ENCODE results near the gene DVL2.

Gene DVL2

GRCh38 chr17:7263801-7264078, 29.4 kb upstream of the DVL2 start:
- H3K36me3 ChIP-seq (ENCODE audit: control insufficient read depth in 2 of 2, insufficient read depth in 2 of 2, low read length in 2 of 2) = peaks cover 7 to 12% of the 10 kb centered on the region in 2 donors
- H3K4me3 ChIP-seq (ENCODE audit: low read length in 2 of 2) = peak overlapping the region; percentile 87 to 91
- peak overlapping the region; percentile 92 to 100 for H3K9ac ChIP-seq (ENCODE audit: low read depth in 1 of 2, low read length in 2 of 2)
- H3K27me3 ChIP-seq (ENCODE audit: control insufficient read depth in 2 of 2, insufficient read depth in 2 of 2, low read length in 2 of 2) = peaks cover 6 to 8% of the 10 kb centered on the region in 2 donors
- peaks cover 24 to 30% of the 10 kb centered on the region in 2 donors for H3K4me1 ChIP-seq (ENCODE audit: control insufficient read depth in 2 of 2, insufficient read depth in 2 of 2, low read length in 2 of 2)
- peak overlapping the region; percentile 97 to 100 for H3K27ac ChIP-seq (ENCODE audit: low read depth in 2 of 2, low read length in 2 of 2)
- H3K9me3 ChIP-seq (ENCODE audit: control insufficient read depth in 2 of 2, low read length in 2 of 2) = no peaks in the 10 kb centered on the region

DNA sequence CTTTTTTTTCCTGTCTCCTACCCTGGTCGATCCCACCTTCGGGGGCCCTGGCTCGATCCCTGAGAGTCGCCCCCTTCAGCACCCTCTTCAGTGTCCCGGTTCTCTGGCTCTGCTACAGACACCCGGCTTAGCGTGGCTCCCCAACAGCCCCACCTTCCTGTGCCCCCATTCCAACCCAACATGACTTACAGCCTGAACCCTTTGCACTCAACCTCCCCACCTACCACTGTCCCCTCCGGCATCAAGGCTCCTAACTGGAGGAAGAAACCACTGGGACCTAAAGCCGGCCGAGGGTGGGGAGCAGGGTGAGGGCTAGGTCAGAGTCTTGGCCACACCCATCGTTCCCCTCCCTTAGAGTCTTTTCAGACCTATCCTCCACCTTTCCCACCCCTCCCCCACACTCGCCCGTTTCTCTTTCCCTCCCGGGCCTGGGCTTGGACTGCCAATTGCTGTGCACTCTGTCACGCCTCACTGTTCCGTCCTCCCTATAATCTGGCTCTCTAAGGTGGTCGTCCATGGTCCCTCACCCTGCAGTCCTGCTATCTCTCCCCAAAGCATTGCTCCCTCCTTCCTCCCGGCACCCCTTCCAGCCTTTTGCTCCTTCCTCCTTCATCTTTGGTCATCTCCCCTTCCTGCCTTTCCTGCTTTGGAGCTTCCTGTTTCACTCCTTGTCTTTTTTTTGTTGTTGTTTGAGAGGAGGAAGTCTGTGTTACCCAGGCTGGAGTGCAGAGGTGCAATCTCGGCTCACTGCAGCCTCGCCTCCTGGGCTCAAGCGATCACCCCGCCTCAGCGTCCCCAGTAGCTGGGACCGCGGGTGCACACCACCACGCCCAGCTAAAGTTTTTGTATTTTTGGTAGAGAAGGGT, 28.9 kb upstream of the DVL2 start:
- Histone ChIP-seq H3K9me3 (ENCODE audit: control insufficient read depth in 2 of 2, low read length in 2 of 2) (no peaks in the 10 kb centered on the region), H3K27ac (ENCODE audit: low read depth in 2 of 2, low read length in 2 of 2) (peak overlapping the region; percentile 97 to 100), H3K4me3 (ENCODE audit: low read length in 2 of 2) (peak overlapping the region; percentile 87 to 91), H3K27me3 (ENCODE audit: control insufficient read depth in 2 of 2, insufficient read depth in 2 of 2, low read length in 2 of 2) (peaks cover 6 to 8% of the 10 kb centered on the region in 2 donors), H3K9ac (ENCODE audit: low read depth in 1 of 2, low read length in 2 of 2) (peak overlapping the region; percentile 92 to 100), H3K36me3 (ENCODE audit: control insufficient read depth in 2 of 2, insufficient read depth in 2 of 2, low read length in 2 of 2) (peaks cover 7 to 14% of the 10 kb centered on the region in 2 donors), H3K4me1 (ENCODE audit: control insufficient read depth in 2 of 2, insufficient read depth in 2 of 2, low read length in 2 of 2) (peaks cover 29 to 35% of the 10 kb centered on the region in 2 donors)

DNA sequence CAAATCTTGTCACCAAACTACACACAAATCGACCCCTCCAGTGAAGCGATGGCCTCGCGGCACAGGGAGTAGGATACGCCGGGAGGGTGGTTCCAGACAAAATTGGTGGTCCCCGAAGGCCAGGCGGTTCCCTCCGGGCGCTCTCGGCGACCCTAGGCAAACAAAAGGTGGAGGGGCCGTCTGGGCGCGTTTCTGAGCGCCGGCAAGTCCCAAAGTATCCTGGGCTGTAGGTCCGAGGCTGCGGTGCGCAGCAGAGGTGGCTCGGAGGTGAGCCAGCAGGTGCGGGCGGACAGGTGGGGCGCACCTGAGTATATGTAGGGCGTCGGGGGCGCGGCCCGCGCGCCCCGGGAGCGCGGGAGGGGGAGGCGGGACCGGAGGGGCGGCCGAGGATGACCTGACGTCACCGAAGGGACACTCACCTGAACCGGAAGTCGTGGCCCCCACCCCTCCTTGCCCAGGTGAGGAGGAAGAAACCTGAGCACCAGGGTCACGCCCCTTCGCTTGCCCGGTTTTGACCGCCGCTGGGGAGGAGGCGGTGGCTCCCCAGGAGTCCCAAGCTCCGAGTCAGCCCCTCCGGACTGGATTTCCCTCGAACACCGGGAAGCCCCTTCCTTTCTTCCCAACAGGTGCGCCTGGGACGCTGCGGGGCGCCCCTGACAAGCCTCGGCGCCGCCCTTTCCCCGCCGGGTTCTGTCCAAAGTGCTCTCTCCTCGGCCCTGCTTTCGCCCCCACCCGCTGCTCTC, 28.0 kb upstream of the DVL2 start, which contains the start of gene CLDN7:
CLDN7 (minus strand) TSS at position 287 of the 743 bp plus-strand sequence. CDS start 435 bp downstream, outside the sequence.
- Histone ChIP-seq H3K9ac (ENCODE audit: low read depth in 1 of 2, low read length in 2 of 2) (peak within 1 kb of the TSS; percentile 95 to 100), H3K4me3 (ENCODE audit: low read length in 2 of 2) (peak within 1 kb of the TSS; percentile 87 to 98), H3K36me3 (ENCODE audit: control insufficient read depth in 2 of 2, insufficient read depth in 2 of 2, low read length in 2 of 2) (peaks cover 7 to 14% of the 10 kb centered on the region in 2 donors), H3K27ac (ENCODE audit: low read depth in 2 of 2, low read length in 2 of 2) (peak within 1 kb of the TSS; percentile 97 to 100), H3K9me3 (ENCODE audit: control insufficient read depth in 2 of 2, low read length in 2 of 2) (no peaks in the 10 kb centered on the region), H3K4me1 (ENCODE audit: control insufficient read depth in 2 of 2, insufficient read depth in 2 of 2, low read length in 2 of 2) (peaks cover 35 to 37% of the 10 kb centered on the region in 2 donors), H3K27me3 (ENCODE audit: control insufficient read depth in 2 of 2, insufficient read depth in 2 of 2, low read length in 2 of 2) (peaks cover 6 to 8% of the 10 kb centered on the region in 2 donors)

DNA sequence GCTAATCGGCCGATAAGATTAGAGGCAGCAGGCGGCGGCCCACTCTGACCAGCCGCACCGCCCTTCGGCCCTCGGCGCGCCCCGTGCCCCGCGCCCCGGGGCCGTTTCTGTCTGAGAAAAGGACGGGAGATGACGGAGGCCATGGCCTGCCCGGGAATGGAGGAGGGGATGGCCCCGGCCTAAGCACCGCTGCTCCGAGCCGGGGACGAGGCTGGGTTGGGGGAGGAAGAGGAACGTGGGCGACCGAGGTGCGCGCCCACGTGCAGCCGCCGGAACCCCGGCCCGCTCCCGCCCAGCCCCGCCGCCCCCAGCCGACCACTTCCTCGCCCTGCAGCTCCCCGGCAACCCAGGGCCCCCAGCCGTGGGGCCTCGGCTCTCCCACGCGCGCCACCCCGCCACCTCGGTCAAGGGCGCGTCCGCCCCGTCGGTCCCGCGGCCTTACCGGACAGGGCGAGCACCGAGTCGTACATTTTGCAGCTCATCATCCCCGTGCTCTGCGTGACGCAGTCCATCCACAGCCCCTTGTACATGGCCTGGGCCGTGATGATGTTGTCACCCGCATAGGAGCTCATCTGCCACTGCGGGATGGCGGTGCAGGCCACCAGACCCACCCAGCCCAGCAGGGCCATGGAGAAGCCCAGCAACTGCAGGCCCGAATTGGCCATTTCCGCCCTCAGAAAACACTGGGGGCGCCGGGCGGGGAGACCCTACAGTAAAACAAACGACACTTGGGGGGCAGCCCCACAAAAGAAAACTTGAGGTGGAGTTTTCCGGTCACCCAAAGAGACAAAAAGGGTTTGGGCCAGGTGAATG, 27.3 kb upstream of the DVL2 start:
- peaks cover 6 to 8% of the 10 kb centered on the region in 2 donors for H3K27me3 ChIP-seq (ENCODE audit: control insufficient read depth in 2 of 2, insufficient read depth in 2 of 2, low read length in 2 of 2)
- peaks cover 10 to 17% of the 10 kb centered on the region in 2 donors for H3K36me3 ChIP-seq (ENCODE audit: control insufficient read depth in 2 of 2, insufficient read depth in 2 of 2, low read length in 2 of 2)
- H3K9me3 ChIP-seq (ENCODE audit: control insufficient read depth in 2 of 2, low read length in 2 of 2) = no peaks in the 10 kb centered on the region
- peak overlapping the region; percentile 95 to 100 for H3K9ac ChIP-seq (ENCODE audit: low read depth in 1 of 2, low read length in 2 of 2)
- H3K4me3 ChIP-seq (ENCODE audit: low read length in 2 of 2) = peak overlapping the region; percentile 87 to 98
- H3K27ac ChIP-seq (ENCODE audit: low read depth in 2 of 2, low read length in 2 of 2) = peak overlapping the region; percentile 97 to 100
- peaks cover 35 to 37% of the 10 kb centered on the region in 2 donors for H3K4me1 ChIP-seq (ENCODE audit: control insufficient read depth in 2 of 2, insufficient read depth in 2 of 2, low read length in 2 of 2)

GRCh38 chr17:7260651-7261378, 26.5 kb upstream of the DVL2 start:
- H3K9ac ChIP-seq (ENCODE audit: low read depth in 1 of 2, low read length in 2 of 2) = peak overlapping the region; percentile 71 to 100
- H3K27ac ChIP-seq (ENCODE audit: low read depth in 2 of 2, low read length in 2 of 2) = peak overlapping the region; percentile 97 to 100
- peaks cover 6 to 8% of the 10 kb centered on the region in 2 donors for H3K27me3 ChIP-seq (ENCODE audit: control insufficient read depth in 2 of 2, insufficient read depth in 2 of 2, low read length in 2 of 2)
- H3K4me1 ChIP-seq (ENCODE audit: control insufficient read depth in 2 of 2, insufficient read depth in 2 of 2, low read length in 2 of 2) = peaks cover 33 to 37% of the 10 kb centered on the region in 2 donors
- peaks cover 16 to 21% of the 10 kb centered on the region in 2 donors for H3K36me3 ChIP-seq (ENCODE audit: control insufficient read depth in 2 of 2, insufficient read depth in 2 of 2, low read length in 2 of 2)
- H3K9me3 ChIP-seq (ENCODE audit: control insufficient read depth in 2 of 2, low read length in 2 of 2) = no peaks in the 10 kb centered on the region
- peak overlapping the region; percentile 87 to 98 for H3K4me3 ChIP-seq (ENCODE audit: low read length in 2 of 2)

- H3K4me1 ChIP-seq (ENCODE audit: control insufficient read depth in 2 of 2, insufficient read depth in 2 of 2, low read length in 2 of 2) = peaks cover 33 to 37% of the 10 kb centered on the region in 2 donors
- no peaks in the 10 kb centered on the region for H3K9me3 ChIP-seq (ENCODE audit: control insufficient read depth in 2 of 2, low read length in 2 of 2)
- H3K4me3 ChIP-seq (ENCODE audit: low read length in 2 of 2) = peak overlapping the region; percentile 87 to 98
- peaks cover 19 to 21% of the 10 kb centered on the region in 2 donors for H3K36me3 ChIP-seq (ENCODE audit: control insufficient read depth in 2 of 2, insufficient read depth in 2 of 2, low read length in 2 of 2)
- peak overlapping the region; percentile 97 to 100 for H3K27ac ChIP-seq (ENCODE audit: low read depth in 2 of 2, low read length in 2 of 2)
- peak overlapping the region; percentile 71 to 100 for H3K9ac ChIP-seq (ENCODE audit: low read depth in 1 of 2, low read length in 2 of 2)
- peaks cover 6 to 8% of the 10 kb centered on the region in 2 donors for H3K27me3 ChIP-seq (ENCODE audit: control insufficient read depth in 2 of 2, insufficient read depth in 2 of 2, low read length in 2 of 2)
These were observed 25.8 kb upstream of the DVL2 start for GRCh38 chr17:7260151-7260550.

GRCh38 chr17:7259555-7259889, 25.2 kb upstream of the DVL2 start:
- Histone ChIP-seq H3K36me3 (ENCODE audit: control insufficient read depth in 2 of 2, insufficient read depth in 2 of 2, low read length in 2 of 2) (peaks cover 25 to 26% of the 10 kb centered on the region in 2 donors), H3K27me3 (ENCODE audit: control insufficient read depth in 2 of 2, insufficient read depth in 2 of 2, low read length in 2 of 2) (peaks cover 6 to 8% of the 10 kb centered on the region in 2 donors), H3K9me3 (ENCODE audit: control insufficient read depth in 2 of 2, low read length in 2 of 2) (no peaks in the 10 kb centered on the region), H3K4me1 (ENCODE audit: control insufficient read depth in 2 of 2, insufficient read depth in 2 of 2, low read length in 2 of 2) (peaks cover 33 to 36% of the 10 kb centered on the region in 2 donors), H3K27ac (ENCODE audit: low read depth in 2 of 2, low read length in 2 of 2) (peak overlapping the region; percentile 97 to 100), H3K4me3 (ENCODE audit: low read length in 2 of 2) (peak overlapping the region; percentile 38 to 87), H3K9ac (ENCODE audit: low read depth in 1 of 2, low read length in 2 of 2) (peak overlapping the region; percentile 71 to 100)

DNA sequence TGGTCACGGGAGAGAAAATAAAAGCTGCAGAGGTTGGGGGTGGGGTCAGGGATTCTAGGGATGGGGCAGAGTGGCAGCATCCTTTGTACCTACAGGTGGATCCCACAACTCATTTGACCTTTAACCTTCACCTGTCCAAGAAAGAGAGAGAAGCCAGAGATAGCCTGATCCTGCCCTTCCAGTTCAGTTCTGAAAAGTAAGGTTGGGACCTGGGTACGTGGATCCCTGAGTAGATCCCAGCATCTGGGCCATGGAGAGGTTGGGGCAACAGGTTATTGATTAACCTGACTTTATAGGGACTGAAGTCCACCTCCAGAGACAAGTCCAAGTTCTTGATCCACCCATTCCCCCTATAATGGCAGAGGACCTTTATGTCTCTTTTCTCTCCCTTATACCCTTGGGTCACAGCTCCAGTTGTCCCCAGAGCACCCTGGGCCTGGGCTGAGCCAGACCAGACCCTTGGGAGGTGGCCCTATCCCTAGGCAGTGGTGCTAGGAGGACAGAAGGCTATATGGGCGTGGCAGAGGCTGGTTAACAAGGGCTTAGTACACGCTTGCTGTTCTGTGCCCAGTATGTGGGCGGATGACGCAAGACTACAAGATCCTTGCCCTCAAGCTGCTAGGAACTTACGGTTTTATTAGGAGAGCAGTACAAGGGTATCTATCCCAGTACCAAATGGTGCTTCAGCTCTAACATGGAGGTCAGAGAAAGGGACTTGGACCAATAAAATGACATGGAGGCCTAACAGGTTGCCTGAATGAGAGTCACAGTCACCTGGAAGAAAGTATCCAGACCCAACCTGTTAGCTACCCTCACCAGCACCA, 24.6 kb upstream of the DVL2 start:
- peak overlapping the region; percentile 38 to 87 for H3K4me3 ChIP-seq (ENCODE audit: low read length in 2 of 2)
- H3K9ac ChIP-seq (ENCODE audit: low read depth in 1 of 2, low read length in 2 of 2) = peak overlapping the region; percentile 71 to 100
- H3K4me1 ChIP-seq (ENCODE audit: control insufficient read depth in 2 of 2, insufficient read depth in 2 of 2, low read length in 2 of 2) = peaks cover 30 to 31% of the 10 kb centered on the region in 2 donors
- peaks cover 6 to 8% of the 10 kb centered on the region in 2 donors for H3K27me3 ChIP-seq (ENCODE audit: control insufficient read depth in 2 of 2, insufficient read depth in 2 of 2, low read length in 2 of 2)
- peak overlapping the region; percentile 97 to 100 for H3K27ac ChIP-seq (ENCODE audit: low read depth in 2 of 2, low read length in 2 of 2)
- no peaks in the 10 kb centered on the region for H3K9me3 ChIP-seq (ENCODE audit: control insufficient read depth in 2 of 2, low read length in 2 of 2)
- peaks cover 27 to 29% of the 10 kb centered on the region in 2 donors for H3K36me3 ChIP-seq (ENCODE audit: control insufficient read depth in 2 of 2, insufficient read depth in 2 of 2, low read length in 2 of 2)

Measured in mucosa of rectum (tissue), 2 donors.